OCI-LY1 (cell line): ENCODE data around the gene KRT1.
A peak's percentile ranks its signal among the peaks of the same experiment; 100 is the strongest.

ENCODE experiments used
- H2AFZ ChIP-seq: fragments of 200-600 bp; sonication (generic), shearing (Covaris generic); 2 replicates; pipeline ENCODE4 v1.6.0; 2014; ENCODE audit warnings: antibody characterized with exemption, mild to moderate bottlenecking, low read length
- H3F3A ChIP-seq: fragments of 200-600 bp; sonication (generic), shearing (Covaris generic); 2 replicates; pipeline ENCODE4 v1.6.0; 2014; ENCODE audit warnings: mild to moderate bottlenecking, antibody characterized with exemption, low read length, moderate library complexity; ENCODE audit not compliant: insufficient read depth
- H3K27ac ChIP-seq: fragments of 200-600 bp; sonication (generic); 2 replicates; pipeline ENCODE4 v1.5.1; 2014; ENCODE audit warnings: low read length, mixed run types, mild to moderate bottlenecking, low read depth; ENCODE audit not compliant: poor library complexity, severe bottlenecking
- H3K27me3 ChIP-seq: fragments of 200-600 bp; sonication (generic); 2 replicates; pipeline ENCODE4 v1.6.0; 2014; ENCODE audit warnings: antibody characterized with exemption, mild to moderate bottlenecking, low read length, moderate library complexity; ENCODE audit not compliant: insufficient read depth
- H3K36me3 ChIP-seq: fragments of 200-600 bp; sonication (generic); 2 replicates; pipeline ENCODE4 v1.6.1; 2014; ENCODE audit warnings: mild to moderate bottlenecking, antibody characterized with exemption, low read length, moderate library complexity, mixed read lengths; ENCODE audit not compliant: insufficient read depth
- H3K4me1 ChIP-seq: fragments of 200-600 bp; sonication (generic); 2 replicates; pipeline ENCODE4 v1.5.1; 2014; ENCODE audit warnings: mild to moderate bottlenecking, low read length, moderate library complexity; ENCODE audit not compliant: insufficient read depth, severe bottlenecking
- H3K4me2 ChIP-seq: fragments of 200-600 bp; sonication (generic), shearing (Covaris generic); 2 replicates; pipeline ENCODE4 v1.6.1; 2014; ENCODE audit warnings: low read length
- H3K4me3 ChIP-seq: fragments of 200-600 bp; sonication (generic); 2 replicates; pipeline ENCODE4 v1.5.1; 2014; ENCODE audit warnings: low read length, low read depth, mild to moderate bottlenecking, mixed read lengths; ENCODE audit not compliant: poor library complexity, severe bottlenecking
- H3K79me2 ChIP-seq: fragments of 200-600 bp; shearing (Covaris generic); 2 replicates; pipeline ENCODE4 v1.6.1; 2016; ENCODE audit warnings: mixed run types, low read length, mixed read lengths; ENCODE audit not compliant: insufficient read depth
- H3K9ac ChIP-seq: fragments of 200-600 bp; sonication (generic), shearing (Covaris generic); 2 replicates; pipeline ENCODE4 v1.6.1; 2014; ENCODE audit warnings: mild to moderate bottlenecking, low read length, mixed read lengths
- H3K9me2 ChIP-seq: fragments of 200-600 bp; sonication (generic), shearing (Covaris generic); 2 replicates; pipeline ENCODE4 v1.6.1; 2014; ENCODE audit warnings: low read depth, mild to moderate bottlenecking, low read length, mixed read lengths
- H3K9me3 ChIP-seq: fragments of 200-600 bp; shearing (Covaris generic); 2 replicates; pipeline ENCODE4 v1.6.1; 2014; ENCODE audit warnings: low read length, mixed read lengths
- H4K20me1 ChIP-seq: fragments of 200-600 bp; sonication (generic), shearing (Covaris generic); 2 replicates; pipeline ENCODE4 v1.6.0; 2016; ENCODE audit warnings: mild to moderate bottlenecking, low read length; ENCODE audit not compliant: insufficient read depth
- EZH2 ChIP-seq: fragments of 200-600 bp; sonication (generic), shearing (Covaris generic); IDR thresholded peaks from 2 replicates; pipeline ENCODE4 v1.8.0; 2017; ENCODE audit warnings: borderline replicate concordance, mixed run types, mild to moderate bottlenecking, antibody characterized with exemption, low read length, moderate library complexity, mixed read lengths
- TF ChIP-seq, protein P1 (sequence below): fragments of 200-600 bp; sonication (generic), shearing (Covaris generic); IDR thresholded peaks from 2 replicates; pipeline ENCODE4 v1.5.1; 2017; ENCODE audit warnings: mild to moderate bottlenecking, antibody characterized with exemption, low read length, moderate library complexity, mixed read lengths

Gene KRT1

DNA sequence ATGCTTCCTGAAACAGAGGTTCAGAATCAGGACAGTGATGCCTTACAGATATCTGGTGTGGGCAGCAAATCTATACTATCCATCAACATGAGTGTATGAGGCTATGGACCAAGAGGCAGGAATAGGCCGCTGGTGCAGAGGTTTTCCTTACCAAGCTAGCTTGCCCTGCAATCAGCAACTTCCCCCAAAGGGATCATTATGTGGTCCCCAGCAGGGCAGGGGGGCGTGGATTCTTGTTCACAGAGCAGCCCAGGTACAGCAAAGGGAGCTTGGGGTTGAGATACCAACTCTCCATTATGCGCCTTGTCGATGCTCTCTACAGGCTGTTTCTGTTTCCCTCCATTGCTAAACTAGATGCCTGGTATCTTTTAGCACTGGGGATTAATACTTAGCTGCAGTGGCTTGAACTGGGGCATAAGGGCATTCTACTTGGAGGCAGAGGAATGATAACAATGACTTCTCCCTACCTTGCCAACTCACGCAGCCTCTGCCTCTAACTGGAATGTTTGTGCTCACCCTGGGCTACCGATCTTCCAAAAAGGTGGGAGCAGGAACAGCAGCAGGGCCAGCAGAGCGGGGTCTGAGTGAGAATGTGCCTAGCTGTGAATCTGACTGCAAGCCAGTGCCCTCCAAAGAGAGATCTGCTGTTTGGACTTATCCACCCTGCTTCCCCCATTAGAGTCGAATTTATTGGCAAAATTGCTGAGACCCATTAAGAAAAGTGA lies 10.3 kb upstream of the KRT1 start:
- H3K27ac ChIP-seq, result no peak overlapping the region
- no peaks in the 10 kb centered on the region for H3K9me3 ChIP-seq
- TF ChIP-seq EZH2, result no peak
- TF ChIP-seq, protein P1, sequence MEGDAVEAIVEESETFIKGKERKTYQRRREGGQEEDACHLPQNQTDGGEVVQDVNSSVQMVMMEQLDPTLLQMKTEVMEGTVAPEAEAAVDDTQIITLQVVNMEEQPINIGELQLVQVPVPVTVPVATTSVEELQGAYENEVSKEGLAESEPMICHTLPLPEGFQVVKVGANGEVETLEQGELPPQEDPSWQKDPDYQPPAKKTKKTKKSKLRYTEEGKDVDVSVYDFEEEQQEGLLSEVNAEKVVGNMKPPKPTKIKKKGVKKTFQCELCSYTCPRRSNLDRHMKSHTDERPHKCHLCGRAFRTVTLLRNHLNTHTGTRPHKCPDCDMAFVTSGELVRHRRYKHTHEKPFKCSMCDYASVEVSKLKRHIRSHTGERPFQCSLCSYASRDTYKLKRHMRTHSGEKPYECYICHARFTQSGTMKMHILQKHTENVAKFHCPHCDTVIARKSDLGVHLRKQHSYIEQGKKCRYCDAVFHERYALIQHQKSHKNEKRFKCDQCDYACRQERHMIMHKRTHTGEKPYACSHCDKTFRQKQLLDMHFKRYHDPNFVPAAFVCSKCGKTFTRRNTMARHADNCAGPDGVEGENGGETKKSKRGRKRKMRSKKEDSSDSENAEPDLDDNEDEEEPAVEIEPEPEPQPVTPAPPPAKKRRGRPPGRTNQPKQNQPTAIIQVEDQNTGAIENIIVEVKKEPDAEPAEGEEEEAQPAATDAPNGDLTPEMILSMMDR, result no peak
- H3K4me1 ChIP-seq, result no peaks in the 10 kb centered on the region
- H3K79me2 ChIP-seq, result no peaks in the 10 kb centered on the region
- no peaks in the 10 kb centered on the region for H3F3A ChIP-seq
- no peak overlapping the region for H3K9ac ChIP-seq
- H3K9me2 ChIP-seq, result no peaks in the 10 kb centered on the region
- no peaks in the 10 kb centered on the region for H4K20me1 ChIP-seq
- H3K4me2 ChIP-seq, result peak overlapping the region; percentile 50; the same call in 1 of the 2 replicates
- peak overlapping the region; percentile 30 for H3K4me3 ChIP-seq
- no peaks in the 10 kb centered on the region for H3K36me3 ChIP-seq
- no peaks in the 10 kb centered on the region for H3K27me3 ChIP-seq
- no peak overlapping the region for H2AFZ ChIP-seq

GRCh38 chr12:52689936-52690335 lies 9.7 kb upstream of the KRT1 start:
- no peaks in the 10 kb centered on the region for H3K9me2 ChIP-seq
- H3K9ac ChIP-seq, result no peak overlapping the region
- no peaks in the 10 kb centered on the region for H3K4me1 ChIP-seq
- no peaks in the 10 kb centered on the region for H3K9me3 ChIP-seq
- no peak overlapping the region for H3K4me3 ChIP-seq
- H3K36me3 ChIP-seq, result no peaks in the 10 kb centered on the region
- no peaks in the 10 kb centered on the region for H3K79me2 ChIP-seq
- no peaks in the 10 kb centered on the region for H3K27me3 ChIP-seq
- H3F3A ChIP-seq, result no peaks in the 10 kb centered on the region
- TF ChIP-seq, protein P1, result no peak
- no peak for TF ChIP-seq EZH2
- no peak overlapping the region for H2AFZ ChIP-seq
- no peak overlapping the region for H3K27ac ChIP-seq
- no peaks in the 10 kb centered on the region for H4K20me1 ChIP-seq
- H3K4me2 ChIP-seq, result no peak overlapping the region

DNA sequence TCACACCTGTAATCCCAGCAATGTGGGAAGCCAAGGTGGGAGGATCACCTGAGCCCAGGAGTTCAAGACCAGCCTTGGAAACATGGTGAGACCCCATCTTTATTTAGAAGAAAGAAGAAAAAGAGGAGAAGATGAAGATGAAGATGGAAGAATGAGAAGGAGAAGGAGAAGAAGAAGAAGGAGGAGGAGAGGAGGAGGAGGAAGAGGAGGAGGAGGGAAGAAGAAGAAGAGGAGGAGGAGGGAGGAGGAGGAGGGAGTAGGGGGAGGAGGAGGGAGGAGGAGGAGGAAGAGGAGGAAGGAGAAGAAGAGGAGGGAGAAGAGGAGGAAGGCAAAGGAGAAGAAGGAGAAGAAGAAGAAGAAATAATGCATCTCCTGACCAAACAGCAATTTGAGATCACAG lies 9.0 kb upstream of the KRT1 start:
- Histone ChIP-seq H4K20me1 (no peaks in the 10 kb centered on the region), H3K9me2 (no peaks in the 10 kb centered on the region), H3K4me2 (no peak overlapping the region), H3K36me3 (no peaks in the 10 kb centered on the region), H3F3A (no peaks in the 10 kb centered on the region), H3K79me2 (no peaks in the 10 kb centered on the region), H3K4me3 (no peak overlapping the region), H3K9me3 (no peaks in the 10 kb centered on the region), H2AFZ (no peak overlapping the region), H3K27ac (no peak overlapping the region), H3K9ac (no peak overlapping the region), H3K27me3 (no peaks in the 10 kb centered on the region), H3K4me1 (no peaks in the 10 kb centered on the region)
- TF ChIP-seq, protein P1, result no peak
- TF ChIP-seq EZH2, result no peak
